ENCODE data around the gene TMEM200A. TPM values are rescaled to one million over a fixed set of nuclear protein-coding genes. Genes with fewer than 3 reads are reported as not detected.

Gene TMEM200A
- total and polyA plus RNA-seq, 9 donors, result 9.2 to 28.7 (median 18.2) TPM

- Histone ChIP-seq H3K36me3 (ENCODE audit: control insufficient read depth, insufficient read depth, low read length) (no peaks in the 10 kb centered on the region), H3K27ac (ENCODE audit: low read length) (no peak overlapping the region), H3K4me3 (ENCODE audit: low read length) (no peak overlapping the region), H3K27me3 (ENCODE audit: control insufficient read depth, insufficient read depth, low read length) (no peaks in the 10 kb centered on the region), H3K9me3 (replicated peaks; ENCODE audit: control insufficient read depth, low read depth, low read length) (no peaks in the 10 kb centered on the region), H3K4me1 (ENCODE audit: control insufficient read depth, insufficient read depth, low read length) (no peaks in the 10 kb centered on the region)
- no peak for DNase-seq
- WGBS (ENCODE audit: insufficient coverage), result no CpG with 5 or more reads among the region's 3 CpGs
These were observed 25.1 kb downstream of the TMEM200A start for GRCh38 chr6:130390890-130391289.

GRCh38 chr6:130393306-130393705 is 27.5 kb downstream of the TMEM200A start:
- no peaks in the 10 kb centered on the region for H3K4me1 ChIP-seq (ENCODE audit: control insufficient read depth, insufficient read depth, low read length)
- 87% methylated on average over 6 of the region's 6 CpGs for WGBS (ENCODE audit: insufficient coverage)
- H3K27ac ChIP-seq (ENCODE audit: low read length), result no peak overlapping the region
- H3K4me3 ChIP-seq (ENCODE audit: low read length), result no peak overlapping the region
- H3K36me3 ChIP-seq (ENCODE audit: control insufficient read depth, insufficient read depth, low read length), result no peaks in the 10 kb centered on the region
- H3K9me3 ChIP-seq (replicated peaks; ENCODE audit: control insufficient read depth, low read depth, low read length), result no peaks in the 10 kb centered on the region
- no peaks in the 10 kb centered on the region for H3K27me3 ChIP-seq (ENCODE audit: control insufficient read depth, insufficient read depth, low read length)
- no peak for DNase-seq

GRCh38 chr6:130394246-130394645 is 28.4 kb downstream of the TMEM200A start:
- H3K36me3 ChIP-seq (ENCODE audit: control insufficient read depth, insufficient read depth, low read length), result no peaks in the 10 kb centered on the region
- no peaks in the 10 kb centered on the region for H3K27me3 ChIP-seq (ENCODE audit: control insufficient read depth, insufficient read depth, low read length)
- no CpG with 5 or more reads among the region's 5 CpGs for WGBS (ENCODE audit: insufficient coverage)
- H3K4me1 ChIP-seq (ENCODE audit: control insufficient read depth, insufficient read depth, low read length), result no peaks in the 10 kb centered on the region
- no peak overlapping the region for H3K4me3 ChIP-seq (ENCODE audit: low read length)
- no peak overlapping the region for H3K27ac ChIP-seq (ENCODE audit: low read length)
- H3K9me3 ChIP-seq (replicated peaks; ENCODE audit: control insufficient read depth, low read depth, low read length), result no peaks in the 10 kb centered on the region
- DNase-seq, result no peak

DNA sequence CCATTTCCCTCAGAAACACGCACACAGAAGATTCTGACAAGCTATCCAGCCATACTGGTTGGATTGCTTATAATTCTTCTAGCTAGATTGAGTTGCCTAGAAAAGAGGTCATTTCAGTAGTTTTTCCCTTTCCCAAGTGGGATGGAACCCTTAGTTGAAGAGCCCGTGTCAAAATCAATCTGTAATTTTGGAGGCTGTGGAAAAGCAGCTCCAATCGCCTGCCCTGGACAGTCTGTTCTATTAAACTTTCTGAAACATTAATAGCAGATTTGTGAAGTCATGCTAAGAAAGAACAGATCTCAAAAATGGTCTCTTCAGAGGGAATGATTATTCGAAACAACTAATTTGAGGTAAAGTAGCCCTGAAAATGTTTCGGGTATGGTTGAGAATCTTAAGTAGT is 29.3 kb downstream of the TMEM200A start:
- Histone ChIP-seq H3K27ac (ENCODE audit: low read length) (no peak overlapping the region), H3K36me3 (ENCODE audit: control insufficient read depth, insufficient read depth, low read length) (no peaks in the 10 kb centered on the region), H3K9me3 (replicated peaks; ENCODE audit: control insufficient read depth, low read depth, low read length) (no peaks in the 10 kb centered on the region), H3K4me3 (ENCODE audit: low read length) (no peak overlapping the region), H3K4me1 (ENCODE audit: control insufficient read depth, insufficient read depth, low read length) (no peaks in the 10 kb centered on the region), H3K27me3 (ENCODE audit: control insufficient read depth, insufficient read depth, low read length) (no peaks in the 10 kb centered on the region)
- WGBS (ENCODE audit: insufficient coverage), result 93% methylated on average over 2 of the region's 5 CpGs
- DNase-seq, result no peak

DNA sequence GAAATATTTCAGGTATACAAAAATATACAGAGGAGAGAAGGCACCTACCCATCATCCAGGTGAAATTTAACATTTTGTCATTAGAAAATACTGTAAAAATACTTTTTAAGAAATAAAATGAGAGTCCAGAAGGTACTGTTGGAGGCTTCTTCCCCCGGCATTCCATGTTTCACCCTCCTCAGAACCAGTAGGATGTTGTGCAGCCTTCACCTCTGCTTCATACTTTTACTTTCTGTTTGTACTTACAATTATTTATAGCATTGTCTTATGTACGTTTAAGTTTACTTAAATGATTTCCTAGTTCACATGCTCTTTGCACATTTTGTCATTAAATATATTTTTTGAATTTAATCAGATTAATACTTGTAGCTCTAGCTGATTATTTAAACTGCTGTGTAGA is 30.9 kb downstream of the TMEM200A start:
- H3K4me3 ChIP-seq (ENCODE audit: low read length), result no peak overlapping the region
- H3K9me3 ChIP-seq (replicated peaks; ENCODE audit: control insufficient read depth, low read depth, low read length), result no peaks in the 10 kb centered on the region
- no peaks in the 10 kb centered on the region for H3K27me3 ChIP-seq (ENCODE audit: control insufficient read depth, insufficient read depth, low read length)
- no peaks in the 10 kb centered on the region for H3K4me1 ChIP-seq (ENCODE audit: control insufficient read depth, insufficient read depth, low read length)
- DNase-seq, result no peak
- WGBS (ENCODE audit: insufficient coverage), result no CpG with 5 or more reads among the region's 2 CpGs
- H3K36me3 ChIP-seq (ENCODE audit: control insufficient read depth, insufficient read depth, low read length), result no peaks in the 10 kb centered on the region
- no peak overlapping the region for H3K27ac ChIP-seq (ENCODE audit: low read length)

GRCh38 chr6:130405549-130405948 is 39.7 kb downstream of the TMEM200A start:
- DNase-seq, result no peak
- H3K9me3 ChIP-seq (replicated peaks; ENCODE audit: control insufficient read depth, low read depth, low read length), result no peaks in the 10 kb centered on the region
- no peak overlapping the region for H3K4me3 ChIP-seq (ENCODE audit: low read length)
- no peaks in the 10 kb centered on the region for H3K4me1 ChIP-seq (ENCODE audit: control insufficient read depth, insufficient read depth, low read length)
- H3K27me3 ChIP-seq (ENCODE audit: control insufficient read depth, insufficient read depth, low read length), result no peaks in the 10 kb centered on the region
- no peaks in the 10 kb centered on the region for H3K36me3 ChIP-seq (ENCODE audit: control insufficient read depth, insufficient read depth, low read length)
- H3K27ac ChIP-seq (ENCODE audit: low read length), result no peak overlapping the region
- 54% methylated on average over 2 of the region's 2 CpGs for WGBS (ENCODE audit: insufficient coverage)

DNA sequence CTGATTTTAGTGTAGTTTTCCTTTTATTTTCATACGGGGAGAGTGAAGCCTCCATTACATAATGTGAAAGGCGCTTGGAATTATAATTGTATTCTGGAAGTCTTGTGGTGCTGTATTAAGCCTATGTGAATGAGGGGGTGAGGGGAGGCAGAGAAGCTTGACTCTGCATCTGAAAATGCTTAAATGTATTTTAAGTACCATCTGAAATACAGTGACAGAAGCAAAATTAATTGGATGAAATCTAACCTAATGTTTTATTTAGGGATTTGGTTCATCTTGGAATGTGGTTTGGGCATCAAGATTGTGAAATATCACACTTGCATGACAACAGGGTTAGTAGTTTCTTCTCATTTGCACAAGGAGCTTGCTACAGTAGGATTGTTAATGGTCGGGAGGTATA is 41.2 kb downstream of the TMEM200A start:
- WGBS (ENCODE audit: insufficient coverage), result no CpG with 5 or more reads among the region's 3 CpGs
- Histone ChIP-seq H3K9me3 (replicated peaks; ENCODE audit: control insufficient read depth, low read depth, low read length) (peaks cover under 1% of the 10 kb centered on the region), H3K36me3 (ENCODE audit: control insufficient read depth, insufficient read depth, low read length) (no peaks in the 10 kb centered on the region), H3K27ac (ENCODE audit: low read length) (no peak overlapping the region), H3K4me1 (ENCODE audit: control insufficient read depth, insufficient read depth, low read length) (no peaks in the 10 kb centered on the region), H3K27me3 (ENCODE audit: control insufficient read depth, insufficient read depth, low read length) (no peaks in the 10 kb centered on the region), H3K4me3 (ENCODE audit: low read length) (no peak overlapping the region)
- no peak for DNase-seq

DNA sequence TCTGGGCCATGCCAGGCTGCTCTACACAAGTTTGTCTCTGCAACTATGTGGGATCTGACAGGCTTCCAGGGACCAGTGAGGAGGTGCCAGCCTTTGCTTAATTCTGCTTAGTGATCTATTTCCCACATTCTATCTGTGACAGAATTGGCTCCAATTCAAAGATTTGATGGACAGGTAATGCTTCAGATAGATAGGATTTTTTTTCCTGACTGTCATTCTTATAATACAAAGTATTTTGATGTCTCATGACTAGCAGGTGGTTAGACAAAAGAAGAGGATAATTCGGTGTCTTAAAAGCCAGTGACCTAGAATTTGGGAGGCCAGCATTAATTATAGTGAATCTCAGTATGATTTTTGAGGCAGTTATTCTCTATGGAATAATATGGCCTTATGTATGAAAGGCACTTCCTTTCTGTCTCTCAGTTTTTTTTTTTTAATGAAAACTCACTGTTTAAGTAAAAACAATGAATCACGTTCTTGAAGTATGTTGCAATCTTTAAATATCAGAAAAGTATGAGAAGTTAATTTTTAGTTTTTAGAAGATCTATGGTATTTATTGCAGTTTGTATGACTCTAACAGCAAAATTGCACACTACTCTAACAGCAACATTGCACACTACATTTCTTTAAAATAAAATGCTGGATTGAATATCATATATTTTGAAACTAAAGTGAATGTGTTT is 43.7 kb downstream of the TMEM200A start:
- WGBS (ENCODE audit: insufficient coverage), result no CpG with 5 or more reads among the region's 2 CpGs
- peaks cover 3% of the 10 kb centered on the region for H3K9me3 ChIP-seq (replicated peaks; ENCODE audit: control insufficient read depth, low read depth, low read length)

DNA sequence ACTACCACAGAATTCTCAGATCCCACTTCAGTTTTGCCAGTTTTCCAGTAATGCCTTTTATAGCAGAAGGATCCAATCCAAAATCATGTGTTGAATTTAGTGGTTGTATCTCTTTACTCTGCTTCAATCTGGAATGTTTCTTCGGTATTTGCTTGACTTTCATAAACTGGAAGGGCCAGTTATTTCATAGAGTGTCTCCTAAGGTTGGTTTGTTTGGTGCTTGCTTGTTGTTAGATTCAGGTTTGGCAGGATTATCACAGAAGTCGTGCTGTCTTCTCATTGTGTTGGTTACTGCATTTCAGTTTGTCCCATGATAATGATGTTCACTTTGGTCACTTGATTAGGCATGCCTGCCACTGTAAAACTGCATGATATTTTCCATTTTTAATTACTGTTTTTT is 45.7 kb downstream of the TMEM200A start:
- Histone ChIP-seq H3K4me1 (ENCODE audit: control insufficient read depth, insufficient read depth, low read length) (no peaks in the 10 kb centered on the region), H3K9me3 (replicated peaks; ENCODE audit: control insufficient read depth, low read depth, low read length) (peaks cover 3% of the 10 kb centered on the region), H3K36me3 (ENCODE audit: control insufficient read depth, insufficient read depth, low read length) (no peaks in the 10 kb centered on the region), H3K27ac (ENCODE audit: low read length) (no peak overlapping the region), H3K27me3 (ENCODE audit: control insufficient read depth, insufficient read depth, low read length) (no peaks in the 10 kb centered on the region), H3K4me3 (ENCODE audit: low read length) (no peak overlapping the region)
- WGBS (ENCODE audit: insufficient coverage), result no CpG with 5 or more reads among the region's 2 CpGs
- no peak for DNase-seq

More for the DNA sequence above, 43.7 kb downstream of the TMEM200A start:
- no peak for DNase-seq
- no peaks in the 10 kb centered on the region for H3K36me3 ChIP-seq (ENCODE audit: control insufficient read depth, insufficient read depth, low read length)
- H3K27ac ChIP-seq (ENCODE audit: low read length), result no peak overlapping the region
- H3K4me1 ChIP-seq (ENCODE audit: control insufficient read depth, insufficient read depth, low read length), result no peaks in the 10 kb centered on the region
- H3K4me3 ChIP-seq (ENCODE audit: low read length), result no peak overlapping the region
- H3K27me3 ChIP-seq (ENCODE audit: control insufficient read depth, insufficient read depth, low read length), result no peaks in the 10 kb centered on the region

DNA sequence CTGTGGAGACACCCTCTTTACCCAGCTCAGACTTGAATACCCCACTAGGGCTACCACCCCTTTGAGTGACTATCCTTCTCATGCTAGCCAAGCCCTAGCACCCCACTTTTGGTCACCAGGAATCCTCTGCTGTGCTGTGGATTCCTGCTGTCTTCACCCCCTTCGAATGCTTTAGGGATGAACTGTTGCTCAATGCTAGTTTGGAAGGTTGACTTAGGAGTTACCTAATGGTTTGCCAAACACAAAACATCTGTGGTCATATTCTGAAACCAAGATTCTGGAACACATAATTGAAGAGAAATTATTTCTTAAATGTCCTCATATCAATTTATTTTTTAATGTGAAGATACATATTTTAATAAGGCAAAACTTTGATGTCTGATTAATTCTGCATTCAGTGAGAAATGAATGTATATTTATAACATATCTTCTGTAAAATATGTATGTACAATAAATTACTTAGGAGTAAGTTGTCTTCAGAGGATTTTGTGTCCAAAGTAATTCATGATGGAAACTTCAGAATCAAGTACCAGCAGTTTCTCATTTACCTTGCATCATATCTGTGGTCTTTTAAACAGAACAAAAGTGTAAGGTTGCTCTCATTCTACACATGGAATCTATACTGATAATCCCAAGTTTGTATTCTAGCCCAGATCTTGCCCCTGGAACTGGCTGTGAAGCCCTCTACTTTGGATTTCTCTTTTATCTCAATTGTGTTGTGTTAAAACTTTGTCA is 46.9 kb downstream of the TMEM200A start:
- H3K36me3 ChIP-seq (ENCODE audit: control insufficient read depth, insufficient read depth, low read length), result no peaks in the 10 kb centered on the region
- no peaks in the 10 kb centered on the region for H3K4me1 ChIP-seq (ENCODE audit: control insufficient read depth, insufficient read depth, low read length)
- DNase-seq, result no peak
- no peak overlapping the region for H3K27ac ChIP-seq (ENCODE audit: low read length)
- WGBS (ENCODE audit: insufficient coverage), result no CpG with 5 or more reads among the region's 1 CpG
- peaks cover 3% of the 10 kb centered on the region for H3K9me3 ChIP-seq (replicated peaks; ENCODE audit: control insufficient read depth, low read depth, low read length)
- no peak overlapping the region for H3K4me3 ChIP-seq (ENCODE audit: low read length)
- no peaks in the 10 kb centered on the region for H3K27me3 ChIP-seq (ENCODE audit: control insufficient read depth, insufficient read depth, low read length)
